HG02571 (cell line): ENCODE data around the gene IQCE.

Source experiments
- ATAC-seq: cut with Tn5 transposase; IDR thresholded peaks from one replicate; pipeline ENCODE4 v1.9.1; 2021; ENCODE audit warnings: mild to moderate bottlenecking, moderate library complexity; ENCODE audit not compliant: unreplicated experiment

The IQCE gene

GRCh38 chr7:2558629-2559282 is at the start of gene IQCE:
Gene IQCE (plus strand): TSS chr7:2558979. CDS start chr7:2559182, 203 bp downstream.
- peak; percentile 46 for ATAC-seq

GRCh38 chr7:2509298-2509906 is 49.4 kb upstream of the IQCE start:
- no peak for ATAC-seq

GRCh38 chr7:2510130-2510776 is 48.5 kb upstream of the IQCE start:
- ATAC-seq, result no peak

GRCh38 chr7:2510909-2511768 is 47.6 kb upstream of the IQCE start:
- ATAC-seq, result no peak

- ATAC-seq, result no peak
Observed at GRCh38 chr7:2511769-2512168, 47.0 kb upstream of the IQCE start.

- no peak for ATAC-seq
Observed at GRCh38 chr7:2512179-2512661, 46.6 kb upstream of the IQCE start.

- ATAC-seq, result no peak
Observed at GRCh38 chr7:2512713-2513112, 46.1 kb upstream of the IQCE start.

- ATAC-seq, result no peak
Observed at GRCh38 chr7:2513702-2514101, 45.1 kb upstream of the IQCE start.

GRCh38 chr7:2514473-2515423 is 44.0 kb upstream of the IQCE start:
- no peak for ATAC-seq

GRCh38 chr7:2515424-2516193 is 43.2 kb upstream of the IQCE start:
- ATAC-seq, result no peak

GRCh38 chr7:2516194-2516555 is 42.6 kb upstream of the IQCE start:
- no peak for ATAC-seq

- no peak for ATAC-seq
Observed at GRCh38 chr7:2517026-2517425, 41.8 kb upstream of the IQCE start.

GRCh38 chr7:2517678-2518507 is 40.9 kb upstream of the IQCE start:
- ATAC-seq, result no peak

GRCh38 chr7:2518737-2519118 is 40.1 kb upstream of the IQCE start:
- no peak for ATAC-seq

GRCh38 chr7:2519119-2519930 is 39.5 kb upstream of the IQCE start, which contains the start of gene LFNG:
Gene LFNG (plus strand): TSS chr7:2519774. CDS start chr7:2519862, 88 bp downstream.
- peak; percentile 80 for ATAC-seq

GRCh38 chr7:2520131-2520760 is 38.5 kb upstream of the IQCE start:
- no peak for ATAC-seq

- no peak for ATAC-seq
Observed at GRCh38 chr7:2520761-2521290, 38.0 kb upstream of the IQCE start.
